ENCODE measurements around the gene KLC1.
A peak's percentile ranks its signal among the peaks of the same experiment; 100 is the strongest.

- TF ChIP-seq PHF8 (IDR thresholded peaks at IDR 0.05; ENCODE audit: borderline replicate concordance, low read depth) (no peak), CTCF (IDR thresholded peaks at IDR 0.05) (peak; percentile 16; the same call in 1 of the 3 replicates), HOXB5 (CRISPR knock-in tag; IDR thresholded peaks at IDR 0.05) (no peak), FOSL2 (IDR thresholded peaks at IDR 0.05) (no peak), FOSL2 (CRISPR knock-in tag; IDR thresholded peaks at IDR 0.05) (no peak), POLR2A (IDR thresholded peaks at IDR 0.05; ENCODE audit: low read length) (no peak), POLR2AphosphoS2 (conservative IDR thresholded peaks at IDR 0.05; ENCODE audit: low read length) (no peak), JUNB (IDR thresholded peaks at IDR 0.05) (no peak), MAX (IDR thresholded peaks at IDR 0.05) (no peak), REST (IDR thresholded peaks at IDR 0.05) (no peak)
Observed at GRCh38 chr14:103749860-103750259, 120.8 kb downstream of the KLC1 start.

Data from A549 (cell line).